GM19023 (cell line): ENCODE results near the gene TMEM186.
"Not testable (repeated sequence)": the region's sequence is repeated elsewhere in the genome, so short reads cannot be mapped to it uniquely, and the experiment has no call there.

Experiments
- ATAC-seq: cut with Tn5 transposase; IDR thresholded peaks from one replicate; pipeline ENCODE4 v1.9.1; 2021; ENCODE audit warnings: mild to moderate bottlenecking, moderate library complexity; ENCODE audit not compliant: unreplicated experiment

Gene TMEM186

GRCh38 chr16:8776129-8776584, 21.3 kb downstream of the TMEM186 start:
- ATAC-seq: no peak

- ATAC-seq: no peak
Measured at GRCh38 chr16:8775359-8775758, 22.1 kb downstream of the TMEM186 start.

DNA sequence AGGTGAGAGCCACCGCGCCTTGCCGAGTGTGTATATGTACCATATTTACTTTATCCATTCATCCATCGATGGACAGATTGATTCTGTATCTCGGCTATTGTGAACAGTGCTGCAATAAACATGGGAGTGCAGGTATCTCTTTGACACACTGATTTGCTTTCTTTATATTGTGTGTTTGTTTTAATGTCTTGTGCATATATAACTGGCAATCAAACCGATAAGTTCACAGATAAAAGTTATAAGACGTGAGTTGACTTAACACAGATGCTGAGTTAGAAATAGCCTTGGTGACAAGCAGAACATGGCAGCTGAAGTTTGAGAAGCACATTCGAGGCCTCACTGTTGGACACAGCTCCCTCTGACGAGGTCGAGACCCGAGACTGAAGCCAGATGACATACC, 23.2 kb downstream of the TMEM186 start:
- ATAC-seq: no peak

GRCh38 chr16:8773537-8773936, 23.9 kb downstream of the TMEM186 start:
- no peak for ATAC-seq

DNA sequence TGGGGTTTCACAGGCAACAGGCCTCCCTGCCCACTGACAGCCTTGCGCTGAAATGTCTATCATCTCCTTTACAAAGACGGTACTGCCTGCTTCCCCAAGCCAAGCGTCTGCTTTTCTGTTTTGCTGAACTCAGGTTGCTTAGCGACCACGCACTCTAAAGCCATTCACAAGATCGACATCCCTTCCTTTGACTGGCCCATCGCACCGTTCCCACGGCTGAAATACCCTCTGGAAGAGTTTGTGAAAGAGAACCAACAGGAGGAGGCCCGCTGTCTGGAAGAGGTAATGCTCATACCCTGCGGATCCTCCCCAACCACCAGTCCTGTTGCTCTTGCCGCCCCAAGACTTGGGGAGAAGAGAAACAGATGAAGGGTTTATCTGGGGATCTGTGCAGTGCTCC, 28.7 kb downstream of the TMEM186 start:
- ATAC-seq: no peak

DNA sequence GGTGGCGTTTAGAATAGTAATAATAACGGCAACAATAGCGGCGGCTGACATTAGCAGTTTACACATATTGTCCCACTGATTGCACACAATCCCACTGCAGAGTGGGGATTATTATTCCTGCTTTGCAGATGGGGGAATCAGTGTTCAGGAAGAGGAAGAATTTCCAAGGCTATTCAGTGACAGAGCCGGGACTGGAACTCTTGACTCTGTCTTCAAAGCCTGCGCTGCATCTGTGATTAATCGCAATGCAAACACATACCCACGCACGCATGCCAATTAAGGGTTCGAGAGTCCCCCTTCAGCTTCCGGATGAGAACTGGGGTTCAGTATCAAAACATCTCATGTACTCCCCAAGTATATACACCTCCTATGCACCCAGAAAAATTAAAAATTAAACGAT, 29.2 kb downstream of the TMEM186 start:
- no peak for ATAC-seq

DNA sequence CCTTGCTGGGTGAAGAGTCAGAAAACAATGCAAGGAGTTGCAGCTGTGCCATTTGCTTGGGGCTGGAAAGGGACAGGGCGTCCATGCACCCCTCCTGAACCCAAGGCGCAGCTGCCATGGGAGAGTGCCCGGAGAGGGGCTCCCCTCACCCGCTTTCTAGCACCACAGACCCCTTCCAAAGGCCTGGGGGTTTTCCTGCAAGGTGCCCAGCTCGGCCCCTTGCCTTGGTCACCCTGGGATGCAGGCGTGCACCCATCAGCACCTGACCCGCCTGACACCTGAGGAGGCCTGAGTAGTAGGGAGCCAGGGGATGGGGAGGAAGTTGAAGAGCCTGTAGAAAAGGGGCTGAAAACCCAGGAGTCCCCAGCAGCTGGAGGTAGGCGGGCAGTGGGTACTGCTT, 30.3 kb downstream of the TMEM186 start:
- no peak for ATAC-seq

DNA sequence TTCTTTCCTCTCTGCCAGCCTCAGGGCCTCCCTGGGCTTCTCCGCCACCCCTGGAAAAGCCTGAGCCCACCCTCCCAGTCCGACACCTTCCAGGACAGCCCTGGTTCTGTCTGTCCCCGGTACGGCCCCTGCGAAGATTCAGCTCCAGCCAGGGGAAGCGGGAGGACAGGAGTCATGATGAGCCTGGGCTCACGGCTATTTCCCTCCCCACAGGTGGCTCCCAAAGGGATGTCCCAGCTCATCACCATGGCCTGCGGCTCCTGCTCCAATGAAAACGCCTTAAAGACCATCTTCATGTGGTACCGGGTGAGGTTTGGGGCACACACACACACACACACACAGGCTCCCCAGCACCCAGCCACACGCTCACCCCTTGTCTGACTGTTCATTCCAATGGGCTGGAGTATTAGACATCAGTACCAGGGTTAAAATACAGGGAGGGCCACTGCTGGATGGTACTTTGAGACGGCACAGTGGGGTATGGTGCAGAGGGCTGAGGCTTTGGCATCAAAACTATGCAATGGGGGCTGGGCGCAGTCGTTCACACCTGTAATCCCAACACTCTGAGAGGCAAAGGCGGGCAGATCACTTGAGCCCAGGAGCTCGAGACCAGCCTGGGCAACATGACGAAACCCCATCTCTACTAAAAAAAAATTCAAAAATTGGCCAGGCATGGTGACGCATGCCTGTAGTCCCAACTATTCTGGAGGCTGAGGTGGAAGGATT, 32.8 kb downstream of the TMEM186 start:
- no peak for ATAC-seq

- ATAC-seq: no peak
Measured at GRCh38 chr16:8763899-8764298, 33.5 kb downstream of the TMEM186 start.

GRCh38 chr16:8763083-8763482, 34.4 kb downstream of the TMEM186 start:
- ATAC-seq: no peak

DNA sequence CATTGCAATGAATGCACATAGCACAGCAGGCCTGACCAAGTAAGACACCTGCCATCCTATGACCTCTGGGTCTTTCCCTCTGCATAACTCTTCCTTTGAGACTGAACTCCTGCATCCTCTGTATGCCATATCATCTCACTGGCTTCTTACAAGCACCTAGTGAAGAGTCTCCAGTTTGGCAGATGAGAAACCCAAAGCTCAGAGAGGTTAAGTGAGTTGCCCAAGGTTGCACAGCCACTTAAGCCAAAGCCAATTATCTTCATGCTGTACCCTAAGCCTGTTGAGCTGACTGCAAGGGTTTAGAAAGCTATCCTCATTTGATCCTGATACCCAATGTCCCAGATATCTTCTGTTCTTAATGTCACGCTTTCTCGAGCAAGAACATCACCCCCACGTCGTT, 35.2 kb downstream of the TMEM186 start:
- no peak for ATAC-seq

DNA sequence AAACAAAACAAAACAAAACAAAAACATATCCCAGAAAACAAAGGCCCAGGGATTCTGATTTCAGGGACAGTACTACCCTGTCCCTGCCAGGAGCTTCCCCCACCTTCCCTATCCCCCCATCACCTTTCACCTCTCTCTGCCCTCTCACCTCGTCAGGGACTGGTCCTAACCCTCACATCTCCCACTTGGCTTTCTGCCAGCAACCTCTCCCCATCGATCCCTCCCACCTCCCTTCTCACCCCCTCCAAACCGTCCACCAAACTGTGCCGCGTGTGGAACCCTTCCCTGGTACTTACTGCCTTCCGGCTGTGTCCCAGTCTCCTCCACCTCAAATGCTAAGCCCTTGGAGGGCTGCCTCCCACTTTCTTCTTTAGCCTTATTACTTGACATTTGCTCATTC, 36.4 kb downstream of the TMEM186 start:
- ATAC-seq: no peak

DNA sequence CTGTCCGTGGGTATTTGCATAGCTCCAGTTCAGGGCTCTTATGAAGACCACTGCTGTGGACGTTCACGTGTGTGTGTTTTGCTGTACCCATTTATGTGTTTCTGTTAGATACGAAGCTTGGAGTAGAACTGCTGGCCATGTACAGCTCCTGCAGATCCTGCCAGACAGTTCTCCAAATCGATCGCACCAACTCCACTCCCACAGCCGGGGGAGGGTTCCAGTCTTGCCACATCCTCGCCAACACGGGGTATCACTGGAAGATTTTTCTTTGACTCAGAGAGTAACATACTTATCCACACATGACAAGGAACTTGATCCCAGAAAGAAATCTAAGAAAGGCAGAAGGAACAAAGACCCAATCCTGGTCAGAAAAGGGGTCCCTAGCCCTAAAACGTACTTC, 37.4 kb downstream of the TMEM186 start:
- ATAC-seq: no peak

GRCh38 chr16:8758022-8758421, 39.4 kb downstream of the TMEM186 start:
- no peak for ATAC-seq

GRCh38 chr16:8756755-8757154, 40.7 kb downstream of the TMEM186 start:
- ATAC-seq: no peak

- no peak for ATAC-seq
Measured at GRCh38 chr16:8753416-8754054, 43.9 kb downstream of the TMEM186 start.

DNA sequence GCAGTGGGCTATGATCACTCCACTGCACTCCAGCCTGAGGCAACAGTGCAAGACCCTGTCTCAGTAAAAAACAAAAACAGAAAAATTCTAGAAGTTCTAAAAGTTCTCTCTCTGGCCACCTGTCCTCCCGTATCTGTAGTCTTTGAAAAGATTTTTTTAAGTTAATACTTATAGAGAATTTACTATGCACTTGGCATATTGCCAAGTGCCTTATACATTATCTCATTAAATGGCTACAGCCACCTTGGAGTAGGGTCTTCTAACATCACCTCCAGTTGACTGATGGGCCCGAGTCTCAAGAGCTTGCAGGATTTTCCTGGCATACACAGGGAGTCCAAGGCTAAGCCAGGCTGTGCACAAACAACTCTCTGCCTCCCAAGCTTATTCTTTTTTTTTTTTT, 44.7 kb downstream of the TMEM186 start:
- ATAC-seq: no peak

DNA sequence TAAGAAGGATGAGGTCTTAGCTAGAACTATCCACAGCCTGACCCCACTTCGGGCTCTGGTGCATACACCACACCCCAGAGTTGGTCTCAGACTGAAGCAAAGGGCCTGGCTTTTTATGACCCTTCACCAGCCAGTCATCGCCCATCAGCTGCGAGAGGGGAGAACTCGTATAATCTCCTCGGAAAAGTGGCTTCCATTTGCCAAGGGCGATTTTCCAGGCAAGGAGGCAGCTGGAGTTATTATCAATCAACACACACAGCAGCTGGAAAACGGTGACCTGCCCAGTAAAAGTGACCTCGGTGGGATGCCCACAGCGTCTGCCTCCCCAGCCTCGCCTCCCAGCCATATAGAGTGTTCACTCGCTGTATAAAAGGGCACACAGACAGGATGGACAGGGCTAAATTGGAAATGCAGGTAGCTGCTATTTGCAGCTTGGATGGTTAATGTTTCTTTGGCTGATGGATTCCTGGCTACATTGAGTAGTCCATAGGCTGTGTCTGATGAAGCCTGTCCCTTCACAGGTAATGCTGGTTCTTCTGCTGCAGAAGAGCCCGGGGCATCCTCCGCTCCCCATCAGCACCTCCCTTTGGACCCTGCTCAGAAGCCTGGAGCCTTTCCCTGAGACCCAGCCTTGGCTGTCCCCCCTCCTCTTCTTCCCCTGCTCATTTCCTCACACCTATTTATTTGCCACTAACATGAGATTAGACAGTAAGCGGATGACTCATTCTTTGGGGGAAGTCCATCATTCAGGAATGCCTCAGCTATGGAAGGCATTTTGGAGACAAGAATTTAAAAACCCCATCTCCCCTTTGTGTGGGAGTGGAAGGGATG, 45.7 kb downstream of the TMEM186 start:
- ATAC-seq: no peak

- not testable (repeated sequence) for ATAC-seq
Measured at GRCh38 chr16:8748944-8749343, 48.5 kb downstream of the TMEM186 start.
